Small intestine (tissue), 7 donors: ENCODE measurements around the gene VARS2. TPM values are rescaled to one million over a fixed set of nuclear protein-coding genes. Genes with fewer than 3 reads are reported as not detected.
A peak's percentile ranks its signal among the peaks of the same experiment; 100 is the strongest.

Experiments
- DNase-seq, 2 donors: peaks; one replicate each; pipeline versions ENCODE4 v3.0.0 to v3.0.0-alpha.2; 2013
- FAIRE-seq: peaks from 2 replicates; lab custom pipeline; 2012; peaks lifted over from hg19 to GRCh38; lab: Jason Lieb, UNC
- H3K27ac ChIP-seq, 3 donors: one replicate each; pipeline ENCODE4 v1.5.1; 2013; ENCODE audit warnings: low read length in 2 of 3, mild to moderate bottlenecking in 2 of 3, control low read depth in 1 of 3, inconsistent platforms in 1 of 3, low read depth in 1 of 3, moderate library complexity in 1 of 3
- H3K27me3 ChIP-seq, 3 donors: one replicate each; pipeline ENCODE4 v1.6.1; 2013; ENCODE audit warnings: low read length in 3 of 3, inconsistent platforms in 1 of 3; ENCODE audit not compliant: control insufficient read depth in 3 of 3, insufficient read depth in 3 of 3
- H3K36me3 ChIP-seq, 3 donors: one replicate each; pipeline ENCODE4 v1.6.1; 2013; ENCODE audit warnings: low read length in 3 of 3, inconsistent platforms in 1 of 3, low read depth in 1 of 3, mild to moderate bottlenecking in 1 of 3, moderate library complexity in 1 of 3; ENCODE audit not compliant: control insufficient read depth in 3 of 3, insufficient read depth in 2 of 3
- H3K4me1 ChIP-seq, 3 donors: one replicate each; pipeline ENCODE4 v1.6.1; 2013; ENCODE audit warnings: low read length in 2 of 3, inconsistent platforms in 1 of 3, low read depth in 1 of 3, mild to moderate bottlenecking in 1 of 3, moderate library complexity in 1 of 3; ENCODE audit not compliant: control insufficient read depth in 3 of 3, insufficient read depth in 2 of 3
- H3K4me3 ChIP-seq, 3 donors: one replicate each; pipeline ENCODE4 v1.5.1; 2013; ENCODE audit warnings: low read length in 3 of 3, control low read depth in 1 of 3, inconsistent platforms in 1 of 3, low read depth in 1 of 3, mild to moderate bottlenecking in 1 of 3, moderate library complexity in 1 of 3
- H3K9me3 ChIP-seq, 2 donors: one replicate each; pipeline ENCODE4 v1.6.1; 2013; ENCODE audit warnings: low read depth in 1 of 2, low read length in 1 of 2; ENCODE audit not compliant: control insufficient read depth in 2 of 2, insufficient read depth in 1 of 2
- WGBS, 3 donors: extraction: QIAGEN DNeasy Blood & Tissue Kit; methylation state at CpG; one replicate each; pipeline ENCODE4 v1.1.7; 2013; 5-methylcytosine and 5-hydroxymethylcytosine counted together
- polyA plus RNA-seq, 4 donors: library from polyadenylated mRNA; stranded (reverse) in 3 of 4; unstranded in 1 of 4; fragments of 200-250 nt in 3 of 4; fragments of 120-200 nt in 1 of 4; gene quantifications; one replicate each; pipeline versions ENCODE4 v1.2.1 to v1.2.3, GENCODE V29; 2013
- donor health status: healthy with polysubstance abuse.
- donor health status: control.
- donor health status: control.
- donor health status: Bipolar disorder and iron deficiency.
- donor health status: healthy.

VARS2 gene
- polyA plus RNA-seq, 4 donors: 25.4 to 54.9 (median 41.9) TPM

GRCh38 chr6:30931969-30932645, 18.1 kb downstream of the VARS2 start, which contains the start of gene SFTA2:
SFTA2 (minus strand) TSS chr6:30932170; CDS start chr6:30932096, 74 bp downstream.
- H3K4me3 ChIP-seq: no peak within 1 kb of the TSS
- no peaks in the 10 kb centered on the region for H3K36me3 ChIP-seq
- DNase-seq (peak; percentile 45 to 55), FAIRE-seq (no peak)
- peaks cover 0 to 36% (median 9%) of the 10 kb centered on the region in 3 donors for H3K4me1 ChIP-seq
- H3K9me3 ChIP-seq: peaks cover 0 to 11% of the 10 kb centered on the region in 2 donors
- H3K27me3 ChIP-seq: no peaks in the 10 kb centered on the region
- peak within 1 kb of the TSS in 1 of 3 donors; percentile 21 for H3K27ac ChIP-seq
- 34 to 61% (median 38%) methylated on average over 7 of the region's 7 CpGs for WGBS, 3 donors

DNA sequence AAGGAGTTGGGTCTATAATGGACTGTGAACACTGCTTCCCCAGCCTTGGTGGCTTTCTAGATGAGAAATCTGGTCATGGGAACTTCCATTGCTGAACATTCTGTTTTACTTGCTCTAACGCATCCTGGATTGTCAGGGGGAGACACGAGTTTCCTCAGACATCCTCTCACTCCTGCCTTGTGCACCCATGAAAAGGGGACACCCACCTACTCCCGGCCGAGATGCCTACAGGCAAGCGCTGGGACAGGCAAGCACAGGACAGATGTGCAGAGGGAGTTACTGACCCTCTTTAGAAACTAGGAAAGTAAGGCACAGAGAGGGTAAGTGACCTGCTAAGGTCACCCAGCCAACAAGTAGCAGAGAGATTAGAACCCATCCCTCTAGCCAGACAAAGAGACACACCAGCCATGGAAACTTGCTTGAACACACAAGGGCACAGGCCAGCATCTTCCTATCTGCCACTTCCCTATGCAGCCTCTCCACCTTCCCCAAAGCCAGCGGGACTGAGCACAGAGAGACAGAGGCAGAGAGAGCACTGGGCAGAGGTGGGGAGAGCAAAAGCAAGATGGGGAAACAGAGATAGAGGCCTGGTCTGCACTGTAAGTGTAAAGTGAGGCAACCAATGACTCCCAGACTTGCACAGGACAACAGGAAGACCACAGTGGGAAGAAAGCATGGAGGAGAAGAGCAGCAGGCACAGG, 18.8 kb downstream of the VARS2 start:
- Histone ChIP-seq H3K36me3 (no peaks in the 10 kb centered on the region), H3K4me1 (peaks cover 0 to 36% (median 9%) of the 10 kb centered on the region in 3 donors), H3K9me3 (peaks cover 0 to 11% of the 10 kb centered on the region in 2 donors), H3K27ac (peak overlapping the region in 1 of 3 donors; percentile 11), H3K27me3 (no peaks in the 10 kb centered on the region), H3K4me3 (no peak overlapping the region)
- DNase-seq: no peak
- FAIRE-seq: no peak
- WGBS, 3 donors: 61 to 75% (median 67%) methylated on average over 6 of the region's 6 CpGs

- Histone ChIP-seq H3K4me3 (no peak overlapping the region), H3K27ac (peak overlapping the region in 1 of 3 donors; percentile 76), H3K4me1 (peaks cover 0 to 39% (median 9%) of the 10 kb centered on the region in 3 donors), H3K27me3 (no peaks in the 10 kb centered on the region), H3K9me3 (no peaks in the 10 kb centered on the region), H3K36me3 (no peaks in the 10 kb centered on the region)
- 14 to 19% (median 19%) methylated on average over 3 of the region's 3 CpGs for WGBS, 3 donors
- DNase-seq (peak; percentile 56 to 85), FAIRE-seq (no peak)
These were observed 21.0 kb downstream of the VARS2 start for GRCh38 chr6:30935018-30935417.

DNA sequence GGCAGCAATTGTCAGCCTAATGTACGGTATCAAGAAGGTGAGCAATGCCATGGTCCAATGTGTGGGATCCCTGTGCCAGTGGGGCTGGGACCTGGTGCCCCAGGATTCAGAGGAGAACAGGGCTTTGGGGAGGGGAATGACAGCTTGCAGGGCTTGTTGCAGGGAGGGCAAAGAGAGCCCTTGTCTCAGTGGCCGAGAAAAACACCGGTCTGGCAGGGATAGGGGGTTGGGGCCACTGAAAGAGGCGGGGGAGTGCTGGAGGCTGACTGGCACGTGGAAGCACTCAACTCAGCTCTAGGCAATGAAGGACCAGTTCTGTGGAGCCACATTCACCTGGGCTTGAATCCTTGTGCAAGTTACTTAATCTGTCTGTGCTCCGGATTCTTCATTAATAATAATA, 23.2 kb downstream of the VARS2 start:
- WGBS, 3 donors: 81 to 84% (median 83%) methylated on average over 6 of the region's 6 CpGs
- Histone ChIP-seq H3K4me3 (no peak overlapping the region), H3K36me3 (no peaks in the 10 kb centered on the region), H3K9me3 (no peaks in the 10 kb centered on the region), H3K27me3 (peaks cover 0 to 2% (median 0%) of the 10 kb centered on the region in 3 donors), H3K4me1 (peaks cover 0 to 37% (median 10%) of the 10 kb centered on the region in 3 donors), H3K27ac (no peak overlapping the region)
- no peak for DNase-seq
- FAIRE-seq: no peak

- no peak overlapping the region for H3K4me3 ChIP-seq
- FAIRE-seq: no peak
These were observed 24.7 kb downstream of the VARS2 start for GRCh38 chr6:30938730-30939129.

DNA sequence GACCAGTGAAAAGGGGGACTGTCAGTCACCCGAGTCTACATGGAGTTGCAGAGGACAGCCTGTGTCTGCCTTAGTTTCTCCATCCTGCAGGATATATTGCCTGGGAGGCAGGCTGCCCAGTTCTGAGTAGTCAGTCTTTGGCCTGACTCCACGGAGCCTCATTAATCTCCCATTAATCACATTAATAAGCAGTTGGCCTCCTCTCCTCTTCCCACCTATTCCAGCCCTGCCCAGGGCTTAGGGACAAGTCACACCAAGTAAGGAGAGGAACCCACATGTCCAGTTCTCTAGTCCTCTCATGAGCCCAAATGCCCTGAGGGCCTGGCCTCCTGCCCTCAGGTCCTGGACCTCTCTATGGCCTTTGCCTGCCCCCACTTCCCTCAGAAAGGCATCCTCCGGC, 25.4 kb downstream of the VARS2 start:
- FAIRE-seq: no peak
- Histone ChIP-seq H3K27me3 (peaks cover 0 to 5% (median 2%) of the 10 kb centered on the region in 3 donors), H3K9me3 (no peaks in the 10 kb centered on the region), H3K27ac (peak overlapping the region in 1 of 3 donors; percentile 38), H3K4me3 (no peak overlapping the region), H3K4me1 (peaks cover 0 to 27% (median 6%) of the 10 kb centered on the region in 3 donors), H3K36me3 (no peaks in the 10 kb centered on the region)
- peak in 1 of 2 donors; percentile 33 for DNase-seq
- WGBS, 3 donors: 48 to 62% (median 61%) methylated on average over 3 of the region's 3 CpGs

More at GRCh38 chr6:30938730-30939129, 24.7 kb downstream of the VARS2 start:
- Histone ChIP-seq H3K27me3 (peaks cover 0 to 5% (median 2%) of the 10 kb centered on the region in 3 donors), H3K4me1 (peaks cover 0 to 33% (median 6%) of the 10 kb centered on the region in 3 donors), H3K9me3 (no peaks in the 10 kb centered on the region), H3K36me3 (no peaks in the 10 kb centered on the region), H3K27ac (no peak overlapping the region)
- 70 to 81% (median 71%) methylated on average over 4 of the region's 4 CpGs for WGBS, 3 donors
- no peak for DNase-seq

DNA sequence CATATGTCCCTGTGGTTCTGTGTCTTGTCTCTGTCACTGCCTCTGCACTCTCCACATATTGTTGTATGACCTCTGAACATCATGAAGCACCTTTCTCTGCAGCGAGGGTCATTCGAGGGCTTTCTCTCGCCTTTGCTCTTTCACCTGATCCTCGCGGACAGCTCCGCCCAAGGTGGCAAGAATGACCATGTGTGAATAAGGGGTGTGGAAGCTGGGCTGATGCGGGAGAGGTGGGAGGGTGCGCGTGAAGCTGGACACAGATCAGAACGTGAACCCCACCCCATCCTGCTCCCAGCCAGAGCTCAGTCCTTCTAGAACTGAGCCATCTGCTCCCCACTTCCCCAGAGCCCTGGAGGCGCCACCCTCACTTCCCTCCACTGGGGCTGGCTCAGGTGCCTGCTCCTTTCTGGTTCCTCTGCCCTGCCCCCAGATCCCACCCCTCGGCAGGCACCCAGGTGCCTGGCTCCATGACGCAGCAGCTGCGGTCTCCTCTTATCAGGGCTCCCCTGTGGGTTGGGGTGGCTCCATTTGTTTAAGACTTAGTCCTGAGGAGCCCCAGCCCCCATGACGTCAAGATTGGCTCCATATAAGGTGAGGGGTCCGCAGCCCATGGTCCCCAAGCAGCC, 26.4 kb downstream of the VARS2 start, which contains the start of gene MUCL3:
TSS of gene MUCL3 (plus strand) at position 613 of the 626 bp plus-strand sequence. CDS start 27 bp downstream, outside the sequence.
- H3K27me3 ChIP-seq: peaks cover 0 to 5% (median 2%) of the 10 kb centered on the region in 3 donors
- H3K36me3 ChIP-seq: no peaks in the 10 kb centered on the region
- peaks cover 0 to 17% (median 6%) of the 10 kb centered on the region in 3 donors for H3K4me1 ChIP-seq
- H3K9me3 ChIP-seq: no peaks in the 10 kb centered on the region
- H3K4me3 ChIP-seq: no peak within 1 kb of the TSS
- FAIRE-seq: no peak
- 15 to 57% (median 32%) methylated on average over 16 of the region's 16 CpGs for WGBS, 3 donors
- peak within 1 kb of the TSS in 1 of 3 donors; percentile 44 for H3K27ac ChIP-seq
- DNase-seq: peak; percentile 22 to 74
